Thyroid gland (tissue), 4 donors: ENCODE measurements around the gene FRMPD2. TPM values are rescaled to one million over a fixed set of nuclear protein-coding genes. Genes with fewer than 3 reads are reported as not detected.

Experiments
- DNase-seq, 2 donors: peaks; one replicate each; pipeline ENCODE4 v3.0.0-alpha.2; 2019
- H3K27ac ChIP-seq, 3 donors: fragments of 200-600 bp; sonication (generic); 1 replicate in 2 of 3; 2 replicates in 1 of 3; pipeline ENCODE4 v1.5.1; 2016 to 2019; ENCODE audit warnings: mild to moderate bottlenecking in 1 of 3, moderate library complexity in 1 of 3
- H3K27me3 ChIP-seq: fragments of 200-600 bp; sonication (generic); one replicate; pipeline ENCODE4 v1.5.1; 2019
- H3K36me3 ChIP-seq, 2 donors: fragments of 200-600 bp; sonication (generic); one replicate each; pipeline ENCODE4 v1.5.1; 2016 to 2019
- H3K4me1 ChIP-seq, 2 donors: fragments of 200-600 bp; sonication (generic); one replicate each; pipeline ENCODE4 v1.5.1; 2017 to 2019
- H3K4me3 ChIP-seq, 3 donors: fragments of 200-600 bp; sonication (generic); replicated peaks in 1 of 3; 1 replicate in 2 of 3; 2 replicates in 1 of 3; pipeline ENCODE4 v1.5.1; 2016; ENCODE audit warnings: mild to moderate bottlenecking in 1 of 3
- H3K9me3 ChIP-seq: fragments of 200-600 bp; sonication (generic); one replicate; pipeline ENCODE4 v1.5.1; 2017
- CTCF ChIP-seq, 6 experiments: fragments of 200-600 bp in 3 of 6; fragments of 450-650 bp in 3 of 6; sonication (generic) in 3 of 6; IDR thresholded peaks; one replicate each; pipeline ENCODE4 v1.5.1; 2016 to 2019; ENCODE audit warnings: antibody characterized with exemption in 6 of 6, mild to moderate bottlenecking in 2 of 6, inconsistent platforms in 1 of 6, moderate library complexity in 1 of 6
- POLR2A ChIP-seq, 2 donors: fragments of 450-650 bp; IDR thresholded peaks; one replicate each; pipeline ENCODE4 v1.6.1; 2017; ENCODE audit warnings: antibody characterized with exemption in 2 of 2, mild to moderate bottlenecking in 2 of 2, moderate library complexity in 1 of 2
- WGBS, 2 donors: methylation state at CpG; one replicate each; pipeline ENCODE4 v1.1.5; 2017; 5-methylcytosine and 5-hydroxymethylcytosine counted together
- intact Hi-C: fragments of 100-400 bp; cut with DNase I; formaldehyde crosslinking; loops from one replicate; pipeline ENCODE4 v1.15.1; 2023
- total RNA-seq, 4 donors: library from RNA; depleted of rRNA; stranded (reverse); fragments of >200 nt; gene quantifications; one replicate each; pipeline ENCODE4 v1.2.3, GENCODE V29; 2016

The FRMPD2 gene
- total RNA-seq, 4 donors from 2014 or later, result 0.50 to 4.4 (median 0.96) TPM

- 53 to 63% methylated on average over 6 of the region's 6 CpGs for WGBS, 2 donors
- intact Hi-C loops, result no loop called here
- Histone ChIP-seq H3K36me3 (no peaks in the 10 kb centered on the region), H3K4me1 (no peaks in the 10 kb centered on the region), H3K27ac (no peak overlapping the region), H3K4me3 (no peak overlapping the region), H3K27me3 (no peaks in the 10 kb centered on the region), H3K9me3 (no peaks in the 10 kb centered on the region)
- TF ChIP-seq CTCF (IDR thresholded peaks at IDR 0.05) (no peak), POLR2A (IDR thresholded peaks at IDR 0.05) (no peak)
- no peak for DNase-seq
Measured at GRCh38 chr10:48231699-48232315, 42.7 kb downstream of the FRMPD2 start.

GRCh38 chr10:48231178-48231577 lies 43.3 kb downstream of the FRMPD2 start:
- Histone ChIP-seq H3K4me3 (no peak overlapping the region), H3K9me3 (no peaks in the 10 kb centered on the region), H3K4me1 (no peaks in the 10 kb centered on the region), H3K27me3 (no peaks in the 10 kb centered on the region), H3K36me3 (no peaks in the 10 kb centered on the region), H3K27ac (no peak overlapping the region)
- WGBS, 2 donors, result 92 to 96% methylated on average over 2 of the region's 2 CpGs
- DNase-seq, result no peak
- intact Hi-C loops, result no loop called here
- no peak for TF ChIP-seq CTCF (IDR thresholded peaks at IDR 0.05)
- no peak for TF ChIP-seq POLR2A (IDR thresholded peaks at IDR 0.05)

- no peak for DNase-seq
- H3K4me1 ChIP-seq, result no peaks in the 10 kb centered on the region
- 85 to 90% methylated on average over 6 of the region's 6 CpGs for WGBS, 2 donors
- intact Hi-C loops, result no loop called here
- no peaks in the 10 kb centered on the region for H3K27me3 ChIP-seq
- no peaks in the 10 kb centered on the region for H3K9me3 ChIP-seq
- H3K4me3 ChIP-seq, result no peak overlapping the region
- no peaks in the 10 kb centered on the region for H3K36me3 ChIP-seq
- TF ChIP-seq POLR2A (IDR thresholded peaks at IDR 0.05), result no peak
- no peak for TF ChIP-seq CTCF (IDR thresholded peaks at IDR 0.05)
- no peak overlapping the region for H3K27ac ChIP-seq
Measured at GRCh38 chr10:48227213-48227612, 47.3 kb downstream of the FRMPD2 start.

GRCh38 chr10:48224979-48225560 lies 49.4 kb downstream of the FRMPD2 start:
- Histone ChIP-seq H3K9me3 (no peaks in the 10 kb centered on the region), H3K4me1 (no peaks in the 10 kb centered on the region), H3K27ac (no peak overlapping the region), H3K36me3 (no peaks in the 10 kb centered on the region), H3K27me3 (no peaks in the 10 kb centered on the region), H3K4me3 (no peak overlapping the region)
- TF ChIP-seq POLR2A (IDR thresholded peaks at IDR 0.05) (no peak), CTCF (IDR thresholded peaks at IDR 0.05) (no peak)
- intact Hi-C loops, result no loop called here
- 87 to 88% methylated on average over 5 of the region's 5 CpGs for WGBS, 2 donors
- no peak for DNase-seq

GRCh38 chr10:48224296-48224695 lies 50.2 kb downstream of the FRMPD2 start:
- DNase-seq, result no peak
- no peak overlapping the region for H3K27ac ChIP-seq
- no peaks in the 10 kb centered on the region for H3K9me3 ChIP-seq
- WGBS, 2 donors, result 92 to 94% methylated on average over 1 of the region's 1 CpG
- no peaks in the 10 kb centered on the region for H3K36me3 ChIP-seq
- no peak overlapping the region for H3K4me3 ChIP-seq
- TF ChIP-seq CTCF (IDR thresholded peaks at IDR 0.05) (no peak), POLR2A (IDR thresholded peaks at IDR 0.05) (no peak)
- H3K27me3 ChIP-seq, result no peaks in the 10 kb centered on the region
- intact Hi-C loops, result no loop called here
- no peaks in the 10 kb centered on the region for H3K4me1 ChIP-seq
